GM19025 (cell line): Measurements from ENCODE around the gene CAND2.
"Not testable (repeated sequence)": the region's sequence is repeated elsewhere in the genome, so short reads cannot be mapped to it uniquely, and the experiment has no call there.

Experiments used
- ATAC-seq: cut with Tn5 transposase; IDR thresholded peaks from one replicate; pipeline ENCODE4 v1.9.1; 2021; ENCODE audit warnings: mild to moderate bottlenecking, low read depth, moderate library complexity; ENCODE audit not compliant: unreplicated experiment

CAND2 gene

DNA sequence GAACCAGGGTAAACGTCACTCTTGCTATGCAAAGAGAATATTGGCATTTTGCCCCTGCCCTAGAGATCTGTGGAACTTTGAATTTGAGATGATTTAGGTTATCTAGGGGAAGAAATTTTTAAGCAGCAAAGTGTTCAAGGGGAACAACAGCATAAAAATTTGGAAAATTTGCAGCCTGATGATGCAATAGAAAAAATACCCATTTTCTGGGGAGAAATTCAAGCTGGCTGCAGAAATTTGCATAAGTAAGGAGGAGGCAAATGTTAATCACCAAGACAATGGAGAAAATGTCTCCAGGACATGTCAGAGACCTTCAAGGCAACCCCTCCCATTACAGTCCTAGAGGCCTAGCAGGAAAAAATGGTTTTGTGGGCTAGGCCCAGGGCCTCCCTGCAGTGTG is 49.3 kb downstream of the CAND2 start:
- no peak for ATAC-seq

DNA sequence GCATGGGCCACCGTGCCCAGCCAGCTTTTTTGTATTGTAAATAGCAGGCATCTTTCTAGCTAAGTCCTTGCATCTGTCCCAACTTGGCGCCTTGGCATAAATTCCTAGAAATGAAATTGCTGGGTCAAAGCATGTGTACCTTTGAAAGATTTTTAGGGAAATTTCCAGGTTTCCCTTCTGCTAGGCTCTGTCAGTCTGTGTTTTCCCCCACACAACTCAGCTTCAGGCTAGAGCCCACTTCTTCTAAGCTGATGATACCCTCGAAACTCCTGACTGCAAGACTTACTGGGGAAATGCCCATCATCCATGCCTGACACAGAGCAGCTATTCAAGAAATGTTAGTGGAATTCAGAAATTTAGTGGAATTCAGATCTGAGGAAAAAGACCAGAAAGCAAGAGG is 55.7 kb downstream of the CAND2 start:
- no peak for ATAC-seq

- not testable (repeated sequence) for ATAC-seq
These were observed 57.4 kb downstream of the CAND2 start for GRCh38 chr3:12853847-12854246.

- no peak for ATAC-seq
These were observed 58.1 kb downstream of the CAND2 start for GRCh38 chr3:12854565-12854964.

GRCh38 chr3:12856626-12857025 is 60.1 kb downstream of the CAND2 start:
- ATAC-seq, result no peak

DNA sequence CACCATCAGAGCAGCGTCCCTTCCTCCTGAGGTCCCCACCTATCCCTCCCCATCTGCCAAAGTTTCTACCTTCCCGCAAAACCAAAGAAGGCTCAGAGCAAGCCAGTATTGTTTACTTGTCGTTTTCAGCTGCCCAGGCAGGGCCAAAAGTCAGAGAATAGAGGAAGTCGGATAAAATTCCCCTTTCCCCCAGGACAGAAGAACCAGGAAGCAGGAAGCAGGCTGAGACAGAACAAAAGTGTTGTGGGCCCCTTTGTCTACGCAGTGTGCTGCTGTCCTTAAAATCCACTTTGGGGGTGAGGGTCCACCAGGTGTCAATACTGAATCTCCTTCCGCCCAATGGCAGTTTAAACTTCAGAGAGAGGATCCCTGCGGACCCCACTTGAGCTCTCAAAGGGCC is 63.4 kb downstream of the CAND2 start:
- no peak for ATAC-seq

DNA sequence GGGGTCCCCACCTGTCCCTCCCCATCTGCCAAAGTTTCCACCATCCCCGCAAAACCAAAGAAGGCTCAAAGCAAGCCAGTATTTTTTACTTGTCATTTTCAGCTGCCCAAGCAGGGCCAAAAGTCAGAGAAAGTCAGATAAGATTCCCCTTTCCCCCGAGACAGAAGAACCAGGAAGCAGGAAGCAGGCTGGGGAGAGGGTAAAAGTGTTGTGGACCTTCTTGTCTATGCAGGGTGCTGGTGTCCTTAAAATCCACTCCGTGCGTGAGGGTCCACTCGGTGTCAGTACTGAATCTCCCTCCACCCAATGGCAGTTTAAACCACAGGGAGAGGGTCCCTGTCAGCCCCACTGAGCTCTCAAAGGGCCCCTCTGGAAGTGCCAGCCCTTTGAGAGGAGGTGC is 65.1 kb downstream of the CAND2 start:
- no peak for ATAC-seq

DNA sequence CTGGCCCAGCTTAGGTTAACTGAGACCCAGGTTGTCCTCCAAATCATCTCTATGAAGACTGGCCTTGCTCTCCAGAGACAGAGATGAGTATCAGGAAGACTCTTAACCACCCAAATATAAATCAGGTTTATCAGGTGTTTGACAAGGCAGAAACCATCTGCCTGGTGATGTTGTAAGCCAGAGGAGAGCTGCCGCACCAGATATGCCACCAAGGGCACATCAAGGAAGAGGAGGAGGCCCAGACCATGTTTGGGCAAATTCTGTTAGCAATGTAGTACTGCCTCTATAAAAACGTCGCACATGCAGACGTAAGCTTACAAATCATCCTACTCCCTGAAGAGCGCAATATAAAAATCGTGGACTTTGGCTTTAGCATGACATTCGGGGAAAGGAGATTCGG is 65.9 kb downstream of the CAND2 start:
- no peak for ATAC-seq

DNA sequence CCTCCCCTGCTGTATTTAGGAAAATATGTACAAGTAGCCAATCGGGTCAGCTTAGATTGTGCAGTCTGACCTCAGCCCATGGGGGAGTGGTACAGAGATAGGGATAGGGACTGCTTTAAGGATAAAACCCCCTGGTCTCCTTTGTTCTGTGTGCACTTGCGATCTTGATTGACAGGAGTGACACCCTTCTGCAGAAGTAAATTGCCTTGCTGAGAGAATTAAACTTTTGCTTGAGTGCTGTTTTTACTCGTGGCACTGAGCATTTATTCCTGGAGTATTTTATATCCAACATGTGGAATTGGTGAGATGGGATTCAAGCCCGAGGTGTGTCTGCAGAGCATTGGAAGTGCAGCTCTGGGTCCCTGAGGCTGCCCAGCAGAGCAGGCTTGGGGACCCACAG is 68.8 kb downstream of the CAND2 start:
- no peak for ATAC-seq

DNA sequence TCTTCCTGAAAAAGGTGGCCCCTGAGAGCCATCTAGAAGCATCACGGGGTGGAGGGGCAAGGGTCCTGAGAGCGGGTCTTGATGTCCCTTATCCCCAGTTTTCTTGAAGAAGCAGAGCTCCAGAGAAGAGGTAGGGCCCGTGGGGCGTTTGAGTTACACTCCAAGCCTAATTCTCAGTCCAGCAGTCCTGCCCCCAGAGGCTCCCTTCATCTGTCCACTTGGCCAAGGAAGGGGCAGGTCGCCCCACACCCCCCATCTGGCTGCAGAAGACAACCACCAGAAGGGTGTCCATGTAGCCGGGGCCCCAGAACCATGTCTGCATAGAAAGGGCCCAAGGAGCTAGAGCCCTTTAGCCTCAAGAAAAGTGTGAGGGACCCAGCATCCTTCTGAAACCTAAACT is 70.4 kb downstream of the CAND2 start:
- ATAC-seq, result no peak

GRCh38 chr3:12868039-12869034 is 71.9 kb downstream of the CAND2 start:
- peak; percentile 55 for ATAC-seq

DNA sequence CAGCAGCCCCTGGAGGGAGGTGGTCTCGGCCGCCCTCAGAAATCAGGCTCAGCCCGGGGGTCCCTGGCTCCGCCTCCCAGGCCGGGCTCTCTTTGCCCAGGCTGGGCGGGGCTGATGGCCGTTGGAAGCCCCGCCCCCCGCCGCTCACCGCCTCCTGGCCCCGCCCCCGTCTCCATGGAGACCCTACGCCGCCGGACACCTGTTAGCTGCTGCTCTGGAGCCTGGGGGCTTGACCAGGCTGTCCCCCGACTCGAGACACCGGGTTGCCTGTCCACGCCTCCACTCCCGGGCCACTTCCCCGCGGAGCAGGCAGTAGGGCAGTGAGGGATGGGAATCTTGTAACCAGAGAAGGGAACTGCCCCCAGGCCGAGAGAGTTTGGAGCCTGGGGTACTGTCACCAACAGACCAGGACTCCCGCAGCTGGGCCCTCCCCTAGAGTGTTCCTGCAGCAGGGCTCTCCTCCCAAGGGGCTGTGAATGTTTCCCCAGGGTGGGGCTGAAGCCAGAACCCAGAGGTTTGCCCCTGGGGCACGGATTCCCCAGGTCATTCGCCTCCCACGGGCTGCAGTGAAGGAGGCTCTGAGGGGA is 72.6 kb downstream of the CAND2 start:
- ATAC-seq, result peak; percentile 49

GRCh38 chr3:12870942-12871341 is 74.5 kb downstream of the CAND2 start:
- no peak for ATAC-seq

DNA sequence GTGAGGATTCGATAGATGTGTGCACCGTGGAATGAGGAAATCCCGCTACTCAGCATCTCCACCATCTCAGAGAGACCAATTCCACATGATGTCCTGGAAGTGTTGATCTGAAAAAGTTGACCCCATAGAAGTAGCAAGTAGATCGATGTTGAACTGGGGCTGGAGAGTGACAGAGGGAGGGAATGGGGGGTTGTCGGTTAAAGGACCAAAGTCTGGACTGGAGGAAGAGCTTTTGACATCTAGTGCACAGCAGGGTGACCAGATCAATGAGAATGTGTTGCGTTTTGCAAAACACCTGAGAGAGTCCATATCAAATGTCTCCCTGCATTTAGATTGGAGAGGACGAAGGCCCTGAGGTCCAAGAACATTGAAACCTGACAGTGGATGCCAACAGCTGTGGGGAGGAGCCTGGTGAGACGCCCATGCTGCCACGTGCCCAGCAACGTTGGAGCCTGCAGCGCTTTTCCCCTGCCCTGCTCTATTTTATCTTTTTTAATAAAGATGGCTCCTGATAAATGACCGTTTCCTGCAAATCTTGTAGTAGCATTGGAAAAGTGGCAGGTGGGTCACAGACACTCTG is 75.0 kb downstream of the CAND2 start:
- no peak for ATAC-seq

- ATAC-seq, result no peak
These were observed 79.7 kb downstream of the CAND2 start for GRCh38 chr3:12875857-12876836.

GRCh38 chr3:12877040-12877439 is 80.6 kb downstream of the CAND2 start:
- no peak for ATAC-seq

- ATAC-seq, result no peak
These were observed 81.7 kb downstream of the CAND2 start for GRCh38 chr3:12878141-12878574.

DNA sequence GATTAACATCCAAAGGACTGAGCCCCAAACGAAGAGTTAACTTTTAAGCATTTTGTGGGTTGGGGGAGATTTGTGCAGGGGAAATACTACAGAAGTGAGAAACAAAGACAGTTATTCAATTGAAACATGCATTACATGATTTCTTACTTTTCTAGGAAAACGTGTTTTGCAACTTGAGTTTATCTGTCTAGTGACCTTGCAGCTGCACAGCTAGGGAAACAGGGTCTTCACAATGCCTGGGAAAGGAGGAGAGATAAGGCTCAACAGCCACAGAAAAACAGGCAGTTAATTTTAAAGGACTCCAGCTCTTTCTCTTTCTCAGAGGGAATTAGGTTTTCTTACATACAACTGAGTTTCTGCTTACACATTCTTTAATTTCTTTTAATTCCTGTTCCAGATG is 82.3 kb downstream of the CAND2 start:
- ATAC-seq, result not testable (repeated sequence)

DNA sequence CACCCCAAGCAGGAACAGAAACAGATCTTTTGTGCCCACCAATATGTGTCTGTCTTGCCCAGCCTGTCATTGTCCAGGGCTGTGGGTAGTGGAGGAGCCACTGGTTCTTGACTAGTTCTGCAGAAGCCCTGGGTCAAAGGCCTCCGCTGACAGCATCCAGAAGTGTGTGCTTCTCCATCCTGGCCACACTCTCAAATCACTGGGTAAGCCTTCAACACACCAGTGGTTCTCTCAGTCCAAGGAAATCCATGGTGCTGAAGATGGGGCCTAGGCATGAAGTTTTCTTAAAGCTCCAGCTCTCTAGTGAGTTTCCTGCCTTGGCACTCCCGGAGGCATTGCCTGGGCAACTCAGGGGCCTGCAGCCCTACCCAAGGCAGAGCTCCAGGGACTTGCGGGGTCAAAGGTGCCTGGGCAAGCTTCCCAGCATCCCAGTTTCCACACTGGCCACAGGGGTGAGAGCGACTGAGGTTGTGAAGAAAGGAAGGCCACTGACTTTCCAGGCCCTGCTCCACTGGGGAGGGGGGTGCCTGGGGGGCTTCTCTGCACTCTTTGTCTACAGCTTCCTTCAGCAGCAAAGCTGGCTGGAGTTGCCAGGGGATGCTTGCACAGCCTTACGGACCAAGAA is 82.8 kb downstream of the CAND2 start:
- no peak for ATAC-seq

GRCh38 chr3:12881858-12882257 is 85.4 kb downstream of the CAND2 start:
- ATAC-seq, result not testable (repeated sequence)
